Gastrocnemius medialis (tissue), 4 donors: ENCODE results near the gene ZNF622. TPM values are rescaled to one million over a fixed set of nuclear protein-coding genes. Genes with fewer than 3 reads are reported as not detected.

Experiments
- ATAC-seq, 2 donors: fragments of 150-250 bp; one replicate each; pipeline ENCODE4 v1.9.1; 2016
- DNase-seq, 2 donors: peaks; one replicate each; pipeline ENCODE4 v3.0.0-alpha.2; 2019
- H3K27ac ChIP-seq, 4 donors: fragments of 200-600 bp; sonication (generic); 1 replicate in 1 of 4; 2 replicates in 3 of 4; pipeline ENCODE4 v1.5.1; 2016 to 2018; ENCODE audit warnings: mild to moderate bottlenecking in 2 of 4, moderate library complexity in 1 of 4
- H3K27me3 ChIP-seq, 3 donors: fragments of 200-600 bp; sonication (generic) in 2 of 3; 1 replicate in 1 of 3; 2 replicates in 2 of 3; pipeline versions ENCODE4 v1.5.1 to v1.6.0; 2016 to 2019; ENCODE audit warnings: mild to moderate bottlenecking in 1 of 3, moderate library complexity in 1 of 3
- H3K36me3 ChIP-seq, 2 donors: fragments of 200-600 bp; sonication (generic) in 1 of 2; one replicate each; pipeline ENCODE4 v1.5.1; 2017 to 2018
- H3K4me1 ChIP-seq, 2 donors: fragments of 200-600 bp; sonication (generic) in 1 of 2; one replicate each; pipeline ENCODE4 v1.5.1; 2016 to 2017; ENCODE audit warnings: mild to moderate bottlenecking in 2 of 2
- H3K4me3 ChIP-seq, 4 donors: fragments of 200-600 bp; sonication (generic) in 3 of 4; 1 replicate in 1 of 4; 2 replicates in 3 of 4; pipeline ENCODE4 v1.5.1; 2016 to 2019; ENCODE audit warnings: mild to moderate bottlenecking in 2 of 4
- H3K9me3 ChIP-seq, 3 donors: fragments of 200-600 bp; sonication (generic) in 2 of 3; 1 replicate in 1 of 3; 2 replicates in 2 of 3; pipeline ENCODE4 v1.5.1; 2016 to 2019
- CTCF ChIP-seq, 5 experiments: fragments of 450-650 bp in 3 of 5; fragments of 200-600 bp in 2 of 5; sonication (generic) in 2 of 5; IDR thresholded peaks in 4 of 5; conservative IDR thresholded peaks in 1 of 5; 1 replicate in 4 of 5; 2 replicates in 1 of 5; pipeline ENCODE4 v1.5.1; 2016 to 2019; ENCODE audit warnings: antibody characterized with exemption in 5 of 5, mild to moderate bottlenecking in 3 of 5, moderate library complexity in 3 of 5
- POLR2A ChIP-seq, 2 donors: fragments of 450-650 bp; IDR thresholded peaks; one replicate each; pipeline ENCODE4 v1.6.1; 2017; ENCODE audit warnings: antibody characterized with exemption in 2 of 2, mild to moderate bottlenecking in 2 of 2, moderate library complexity in 2 of 2
- in situ Hi-C, 4 donors: fragments of 200-750 bp; cut with MboI; loops; one replicate each; pipeline versions ENCODE4 v1.15.0 to v1.8.0; 2017; ENCODE audit warnings: low sequenced_read_pairs in 4 of 4
- intact Hi-C: fragments of 100-400 bp; cut with DNase I; formaldehyde crosslinking; loops from one replicate; pipeline ENCODE4 v1.15.1; 2023; ENCODE audit warnings: low total_unique reads
- total RNA-seq, 4 donors: library from RNA; depleted of rRNA; stranded (reverse); fragments of >200 nt; gene quantifications; one replicate each; pipeline versions ENCODE4 v1.1.0 to v1.2.3, GENCODE V29; 2016

ZNF622 gene
- total RNA-seq, 4 donors from 2014 or later = 44.8 to 150 (median 75.1) TPM

- in situ Hi-C loops = no loop called here
- intact Hi-C loops = no loop called here
- H3K27me3 ChIP-seq = no peaks in the 10 kb centered on the region
- no peaks in the 10 kb centered on the region for H3K4me1 ChIP-seq
- DNase-seq = no peak
- H3K36me3 ChIP-seq = no peaks in the 10 kb centered on the region
- no peak for ATAC-seq
- no peak for TF ChIP-seq CTCF (IDR thresholded peaks at IDR 0.05 in 4 of 5, conservative IDR thresholded peaks at IDR 0.05 in 1 of 5)
- no peak for TF ChIP-seq POLR2A (IDR thresholded peaks at IDR 0.05)
- H3K9me3 ChIP-seq = no peaks in the 10 kb centered on the region
- no peak overlapping the region for H3K27ac ChIP-seq
- H3K4me3 ChIP-seq = no peak overlapping the region
Measured at GRCh38 chr5:16410338-16410737, 55.3 kb downstream of the ZNF622 start.

GRCh38 chr5:16406630-16407029 lies 59.0 kb downstream of the ZNF622 start:
- in situ Hi-C loops (no loop called here), intact Hi-C loops (no loop called here)
- no peaks in the 10 kb centered on the region for H3K27me3 ChIP-seq
- DNase-seq (no peak), ATAC-seq (no peak)
- TF ChIP-seq POLR2A (IDR thresholded peaks at IDR 0.05) (no peak), CTCF (IDR thresholded peaks at IDR 0.05 in 4 of 5, conservative IDR thresholded peaks at IDR 0.05 in 1 of 5) (no peak)
- no peak overlapping the region for H3K4me3 ChIP-seq
- H3K4me1 ChIP-seq = no peaks in the 10 kb centered on the region
- no peaks in the 10 kb centered on the region for H3K9me3 ChIP-seq
- no peaks in the 10 kb centered on the region for H3K36me3 ChIP-seq
- no peak overlapping the region for H3K27ac ChIP-seq

GRCh38 chr5:16406023-16406422 lies 59.6 kb downstream of the ZNF622 start:
- TF ChIP-seq POLR2A (IDR thresholded peaks at IDR 0.05) = no peak
- TF ChIP-seq CTCF (IDR thresholded peaks at IDR 0.05 in 4 of 5, conservative IDR thresholded peaks at IDR 0.05 in 1 of 5) = no peak
- H3K4me3 ChIP-seq = no peak overlapping the region
- in situ Hi-C loops = no loop called here
- no peak overlapping the region for H3K27ac ChIP-seq
- ATAC-seq (no peak), DNase-seq (no peak)
- H3K9me3 ChIP-seq = no peaks in the 10 kb centered on the region
- H3K27me3 ChIP-seq = no peaks in the 10 kb centered on the region
- H3K36me3 ChIP-seq = no peaks in the 10 kb centered on the region
- intact Hi-C loops = no loop called here
- no peaks in the 10 kb centered on the region for H3K4me1 ChIP-seq

Other genes starting within 250 kb of the ZNF622 start
- 100 to 1,000 TPM in 3 of 4 donors, 10 to 100 TPM in 1; 94.2 to 380 (median 305) TPM for gene RETREG1, start 151.2 kb upstream of the ZNF622 start, total RNA-seq